H1 (cell line): ENCODE results near the gene CYLD. TPM values are rescaled to one million over a fixed set of nuclear protein-coding genes. Genes with fewer than 3 reads are reported as not detected.

Experiments used
- CTCF ChIA-PET: fragments of 300-600 bp; sonication (Branson Sonifier 250); formaldehyde crosslinking; loops from one replicate; lab custom pipeline; 2021; ENCODE audit not compliant: partially characterized antibody; lab: Charles Lee
- POLR2A ChIA-PET: fragments of 300-600 bp; sonication (Branson Sonifier 250); formaldehyde crosslinking; loops from one replicate; lab custom pipeline; 2021; ENCODE audit warnings: inconsistent platforms; ENCODE audit not compliant: partially characterized antibody; lab: Charles Lee
- DNase-seq, 2 experiments: peaks; one replicate each; pipeline versions ENCODE4 v3.0.0 to v3.0.0-alpha.2; 2010 to 2022; ENCODE audit warnings: low spot score in 2 of 2, low read depth in 1 of 2, mixed read lengths in 1 of 2
- FAIRE-seq: peaks from 2 replicates; lab custom pipeline; 2011; peaks lifted over from hg19 to GRCh38; lab: Jason Lieb, UNC
- H2AFZ ChIP-seq: 2 replicates; pipeline ENCODE4 v1.8.1; 2012; ENCODE audit warnings: low read length, inconsistent platforms
- H2AK5ac ChIP-seq: 2 replicates; pipeline ENCODE4 v1.6.1; 2013; ENCODE audit warnings: low read depth, low read length
- H2BK120ac ChIP-seq: replicated peaks from 2 replicates; pipeline ENCODE3; 2013; ENCODE audit warnings: low read depth, low read length, inconsistent platforms
- H2BK12ac ChIP-seq: 2 replicates; pipeline ENCODE4 v1.6.1; 2013; ENCODE audit warnings: low read depth, low read length
- H2BK15ac ChIP-seq: 2 replicates; pipeline ENCODE4 v1.6.1; 2013; ENCODE audit warnings: low read length
- H2BK20ac ChIP-seq: 2 replicates; pipeline ENCODE4 v1.6.1; 2013; ENCODE audit warnings: low read length
- H2BK5ac ChIP-seq: 2 replicates; pipeline ENCODE4 v1.6.1; 2013; ENCODE audit warnings: low read depth, low read length
- H3K14ac ChIP-seq: 2 replicates; pipeline ENCODE4 v1.6.1; 2013; ENCODE audit warnings: inconsistent platforms; ENCODE audit not compliant: insufficient read length
- H3K18ac ChIP-seq: 2 replicates; pipeline ENCODE4 v1.6.1; 2013; ENCODE audit warnings: low read length; ENCODE audit errors: extremely low read depth
- H3K23ac ChIP-seq: 2 replicates; pipeline ENCODE4 v1.6.1; 2013; ENCODE audit warnings: inconsistent platforms; ENCODE audit not compliant: insufficient read length
- H3K23me2 ChIP-seq: 2 replicates; pipeline ENCODE4 v1.6.1; 2013; ENCODE audit warnings: low read depth, low read length
- H3K27ac ChIP-seq: 2 replicates; pipeline ENCODE4 v1.6.1; 2011; ENCODE audit warnings: low read depth, low read length, inconsistent platforms
- H3K27me3 ChIP-seq, 4 experiments: replicated peaks in 1 of 4; 1 replicate in 1 of 4; 2 replicates in 3 of 4; pipeline versions ENCODE4 v1.6.1 to v1.8.1; 2011 to 2013; ENCODE audit warnings: low read length in 3 of 4, mild to moderate bottlenecking in 3 of 4, inconsistent platforms in 2 of 4, mixed read lengths in 2 of 4, moderate library complexity in 1 of 4; ENCODE audit not compliant: control insufficient read depth in 3 of 4, insufficient read depth in 3 of 4; ENCODE audit errors: extremely low read depth in 1 of 4
- H3K36me3 ChIP-seq, 4 experiments: 2 replicates each; pipeline versions ENCODE4 v1.6.1 to v1.8.1; 2011 to 2013; ENCODE audit warnings: mild to moderate bottlenecking in 4 of 4, low read length in 3 of 4, moderate library complexity in 2 of 4, control low read depth in 1 of 4, inconsistent platforms in 1 of 4; ENCODE audit not compliant: insufficient read depth in 4 of 4, control insufficient read depth in 2 of 4
- H3K4ac ChIP-seq: replicated peaks from 2 replicates; pipeline ENCODE3; 2013; ENCODE audit warnings: low read length, low read depth, mixed read lengths, inconsistent platforms; ENCODE audit not compliant: insufficient read length
- H3K4me1 ChIP-seq, 4 experiments: replicated peaks in 1 of 4; 1 replicate in 1 of 4; 2 replicates in 3 of 4; pipeline versions ENCODE4 v1.6.1 to v1.8.1; 2011 to 2013; ENCODE audit warnings: low read length in 3 of 4, inconsistent platforms in 2 of 4, mixed read lengths in 1 of 4; ENCODE audit not compliant: insufficient read depth in 4 of 4, control insufficient read depth in 3 of 4
- H3K4me2 ChIP-seq, 2 experiments: 2 replicates each; pipeline versions ENCODE4 v1.6.1 to v1.8.1; 2011 to 2013; ENCODE audit warnings: low read depth in 2 of 2, low read length in 2 of 2, control low read depth in 1 of 2, inconsistent platforms in 1 of 2, mild to moderate bottlenecking in 1 of 2; ENCODE audit not compliant: insufficient read depth in 1 of 2
- H3K4me3 ChIP-seq, 4 experiments: fragments of 200-600, 300-600 bp in 1 of 4; sonication (generic), shearing (Covaris generic), sonication (Bioruptor Twin) in 1 of 4; 2 replicates each; pipeline versions ENCODE4 v1.5.1 to v1.8.1; 2011 to 2016; ENCODE audit warnings: low read length in 4 of 4, low read depth in 3 of 4, control low read depth in 2 of 4, inconsistent platforms in 2 of 4, mild to moderate bottlenecking in 2 of 4, mixed read lengths in 1 of 4, moderate library complexity in 1 of 4; ENCODE audit not compliant: insufficient read depth in 2 of 4; ENCODE audit errors: extremely low read depth in 1 of 4
- H3K56ac ChIP-seq: replicated peaks from 2 replicates; pipeline ENCODE3; 2013; ENCODE audit warnings: low read depth, mild to moderate bottlenecking, mixed read lengths, low read length, inconsistent platforms; ENCODE audit not compliant: insufficient read length
- H3K79me1 ChIP-seq: 2 replicates; pipeline ENCODE4 v1.6.1; 2013; ENCODE audit warnings: low read depth, low read length, control low read depth
- H3K79me2 ChIP-seq, 2 experiments: 2 replicates each; pipeline versions ENCODE4 v1.6.1 to v1.8.1; 2012 to 2013; ENCODE audit warnings: low read length in 2 of 2, mild to moderate bottlenecking in 2 of 2, inconsistent platforms in 1 of 2; ENCODE audit not compliant: insufficient read depth in 2 of 2, control insufficient read depth in 1 of 2
- H3K9ac ChIP-seq, 4 experiments: replicated peaks in 1 of 4; 1 replicate in 1 of 4; 2 replicates in 3 of 4; pipeline versions ENCODE4 v1.6.1 to v1.8.1; 2011 to 2013; ENCODE audit warnings: low read depth in 3 of 4, low read length in 3 of 4, control low read depth in 2 of 4, mild to moderate bottlenecking in 2 of 4, moderate library complexity in 2 of 4, inconsistent platforms in 1 of 4; ENCODE audit errors: extremely low read depth in 1 of 4
- H3K9me3 ChIP-seq, 2 experiments: 2 replicates each; pipeline versions ENCODE4 v1.6.1 to v1.8.1; 2012 to 2013; ENCODE audit warnings: mild to moderate bottlenecking in 2 of 2, moderate library complexity in 2 of 2, control low read depth in 1 of 2, inconsistent platforms in 1 of 2, low read depth in 1 of 2, low read length in 1 of 2, mixed read lengths in 1 of 2; ENCODE audit not compliant: insufficient read depth in 2 of 2
- H4K20me1 ChIP-seq, 2 experiments: replicated peaks in 1 of 2; 2 replicates each; pipeline versions ENCODE3 to v1.8.1; 2011 to 2013; ENCODE audit warnings: inconsistent platforms in 2 of 2, low read length in 2 of 2, mild to moderate bottlenecking in 1 of 2; ENCODE audit not compliant: insufficient read depth in 2 of 2, control insufficient read depth in 1 of 2
- H4K5ac ChIP-seq: 2 replicates; pipeline ENCODE4 v1.6.1; 2013; ENCODE audit warnings: low read length, low read depth, mixed read lengths, inconsistent platforms; ENCODE audit not compliant: insufficient read length
- H4K8ac ChIP-seq: 2 replicates; pipeline ENCODE4 v1.8.0; 2013; ENCODE audit warnings: mild to moderate bottlenecking, moderate library complexity, low read length, inconsistent platforms; ENCODE audit not compliant: insufficient read depth; ENCODE audit errors: extremely low read depth
- H4K91ac ChIP-seq: replicated peaks from 2 replicates; pipeline ENCODE3; 2013; ENCODE audit warnings: low read length, mixed read lengths, inconsistent platforms; ENCODE audit not compliant: insufficient read length
- RFX5 ChIP-seq: IDR thresholded peaks from 2 replicates; pipeline ENCODE4 v1.6.1; 2011; ENCODE audit warnings: low read depth, low read length, improper control_type of control experiment, borderline replicate concordance
- RXRA ChIP-seq: IDR thresholded peaks from 2 replicates; pipeline ENCODE4 v1.6.1; 2011; ENCODE audit warnings: low read depth, mild to moderate bottlenecking, low read length, moderate library complexity; ENCODE audit not compliant: insufficient read depth
- WGBS, 2 experiments: shearing (Covaris generic) in 1 of 2; methylation state at CpG; one replicate each; pipeline versions ENCODE4 v1.1.6 to v1.1.7; 2013 to 2015; ENCODE audit warnings: low lambda C conversion rate in 2 of 2, mixed read lengths in 2 of 2, inconsistent platforms in 1 of 2, low coverage in 1 of 2, missing lambda C conversion rate in 1 of 2; ENCODE audit not compliant: insufficient replicate concordance in 2 of 2, insufficient coverage in 1 of 2, insufficient read length in 1 of 2; ENCODE audit errors: extremely low coverage in 1 of 2, missing lambda C conversion rate in 1 of 2; 5-methylcytosine and 5-hydroxymethylcytosine counted together
- polyA plus RNA-seq, 7 experiments: library from polyadenylated mRNA; depleted of rRNA in 3 of 7; stranded (reverse) in 5 of 7; unstranded in 2 of 7; fragments of >200 nt in 5 of 7; fragments of 200-250 nt in 2 of 7; gene quantifications; 1 replicate in 5 of 7; 2 replicates in 1 of 7; 4 replicates in 1 of 7; pipeline versions ENCODE4 v1.2.1 to v1.2.3, GENCODE V29; 2011 to 2013; ENCODE audit warnings: missing spikeins in 2 of 7, mixed read lengths in 2 of 7
- total RNA-seq: library from RNA; stranded (reverse); fragmentation: NEBNext Ultra II Directional; extraction: Animal tissue kit (Norgen Biotek cat#: 25700); gene quantifications from 2 replicates; pipeline ENCODE4 v1.2.1, GENCODE V29; 2021

Gene CYLD
- total and polyA plus RNA-seq, 2 of the 8 experiments (the other 6 are each of a cell fraction or from before 2014, with no cell fraction given) = 3.7 to 18.8 TPM

DNA sequence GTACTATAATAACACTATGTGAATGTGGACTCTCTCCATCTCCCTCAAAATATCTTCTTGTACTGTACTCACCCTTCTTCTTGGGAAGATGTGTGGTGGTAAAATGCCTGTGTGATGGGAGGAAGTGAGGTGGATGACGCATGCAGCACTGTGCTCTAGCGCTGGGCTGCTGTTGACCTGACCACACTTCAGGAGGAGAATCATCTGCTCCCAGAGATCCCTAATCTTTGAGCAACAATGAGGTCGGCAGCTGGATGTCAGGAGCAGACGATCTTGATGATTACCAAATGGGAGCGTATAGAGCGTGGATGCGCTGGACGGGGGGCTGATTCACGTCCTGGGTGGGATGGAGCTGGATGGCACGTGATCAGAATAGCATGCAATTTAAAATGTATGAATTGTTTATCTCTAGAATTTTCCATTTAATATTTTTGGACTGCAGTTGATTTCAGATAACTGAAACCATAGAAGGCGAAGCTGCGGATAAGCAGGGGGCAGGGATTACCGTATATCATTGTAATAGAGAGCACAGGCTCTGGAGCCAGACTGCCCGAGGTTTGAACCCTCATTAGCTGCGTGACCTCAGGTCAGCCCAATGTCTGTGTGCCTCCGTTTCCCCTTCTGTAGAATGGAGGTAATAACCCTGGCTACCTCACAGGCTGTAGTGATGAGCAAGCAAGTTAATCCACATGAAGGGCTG, 23.7 kb upstream of the CYLD start:
- Histone ChIP-seq H3K14ac (no peak overlapping the region), H2BK15ac (no peak overlapping the region), H3K18ac (no peak overlapping the region), H2AFZ (no peak overlapping the region), H4K20me1 (no peaks in the 10 kb centered on the region), H3K4ac (no peak overlapping the region), H2BK120ac (no peak overlapping the region), H4K5ac (no peak overlapping the region), H3K23ac (no peak overlapping the region), H3K79me2 (no peaks in the 10 kb centered on the region), H4K8ac (no peak overlapping the region; the same call in 1 of the 2 replicates), H2AK5ac (no peak overlapping the region), H3K4me2 (no peak overlapping the region), H3K23me2 (peaks cover 2% of the 10 kb centered on the region; the same call in 1 of the 2 replicates), H3K9me3 (no peaks in the 10 kb centered on the region), H3K27me3 (no peaks in the 10 kb centered on the region), H3K9ac (no peak overlapping the region), H3K27ac (no peak overlapping the region), H3K56ac (no peak overlapping the region), H3K79me1 (no peaks in the 10 kb centered on the region), H2BK5ac (no peak overlapping the region), H2BK12ac (no peak overlapping the region), H3K4me3 (no peak overlapping the region), H3K4me1 (peaks cover 0 to 12% (median 3%) of the 10 kb centered on the region in 4 experiments; a peak in 5 of 7 replicates), H3K36me3 (no peaks in the 10 kb centered on the region), H2BK20ac (no peak overlapping the region), H4K91ac (no peak overlapping the region)
- WGBS, 2 experiments = 90% methylated on average over 16 of the region's 16 CpGs; no CpG with 5 or more reads in 1 of the 2 experiments
- POLR2A ChIA-PET = no interaction called here
- DNase-seq (no peak), FAIRE-seq (no peak)
- TF ChIP-seq RFX5 = no peak
- TF ChIP-seq RXRA = no peak
- CTCF ChIA-PET = interaction anchor here (1.1 to 3.1 kb wide), 7 partner anchors 13 to 88 kb away, joined by 3 to 17 read pairs (median 8); no protein-coding TSS in a partner anchor
